Anterior cingulate cortex (tissue), 58 donors: ENCODE measurements around the gene DIAPH2.

Source experiments
- DNase-seq, 58 donors: peaks; one replicate each; lab custom pipeline; 2025; lab: John Stamatoyannopoulos, UW

The DIAPH2 gene

DNA sequence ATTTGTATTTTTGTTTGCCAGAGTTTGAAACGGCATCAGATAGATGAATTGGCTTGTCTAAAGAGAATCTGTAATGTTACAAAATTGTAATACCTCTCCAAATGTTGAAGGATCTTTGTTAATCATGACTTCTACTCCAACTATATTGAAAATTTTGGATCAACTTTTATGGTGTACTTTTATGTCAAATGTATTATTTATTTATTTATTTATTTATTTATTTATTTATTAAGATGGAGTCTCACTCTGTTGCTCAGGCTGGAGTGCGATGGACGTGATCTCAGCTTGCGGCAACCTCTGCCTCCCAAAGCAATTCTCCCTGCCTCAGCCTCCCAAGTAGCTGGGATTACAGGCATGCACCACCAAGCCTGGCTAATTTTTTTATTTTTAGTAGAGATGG is 235.0 kb downstream of the DIAPH2 start:
- no peak for DNase-seq

DNA sequence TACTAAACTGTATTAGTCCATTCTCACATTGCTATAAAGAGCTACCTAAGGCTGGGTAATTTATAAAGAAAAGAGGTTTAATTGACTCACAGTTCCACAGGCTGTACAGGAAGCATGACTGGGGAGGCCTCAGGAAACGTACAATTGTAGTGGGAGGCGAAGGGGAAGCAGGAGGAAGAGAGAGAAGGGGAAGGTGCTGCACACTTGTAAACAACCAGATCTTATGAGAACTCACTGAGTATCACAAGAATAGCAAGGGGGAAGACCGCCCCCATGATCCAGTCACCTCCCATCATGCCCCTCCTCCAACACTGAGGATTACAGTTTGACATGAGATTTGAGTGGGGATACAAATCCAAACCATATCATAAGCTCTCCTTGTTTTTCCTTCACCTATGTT is 239.9 kb downstream of the DIAPH2 start:
- DNase-seq = no peak

DNA sequence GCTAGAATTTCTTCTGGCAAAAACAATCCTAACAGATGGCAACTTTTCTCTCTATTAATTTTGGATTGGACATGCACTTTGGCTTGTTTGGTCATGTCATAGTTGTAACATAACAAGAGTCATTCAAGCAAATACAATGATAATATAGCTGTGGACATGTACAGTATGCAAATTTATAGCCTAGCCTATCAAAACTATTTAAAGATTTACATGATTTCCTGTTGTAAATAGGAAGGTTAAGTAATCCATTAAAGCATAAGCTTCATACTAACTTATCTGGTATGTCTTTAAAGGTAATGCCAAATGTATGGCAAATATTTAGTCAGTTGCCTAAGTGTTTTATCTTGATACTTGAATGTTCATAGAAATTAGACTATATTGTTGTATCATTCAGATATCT is 244.4 kb downstream of the DIAPH2 start:
- no peak for DNase-seq

DNA sequence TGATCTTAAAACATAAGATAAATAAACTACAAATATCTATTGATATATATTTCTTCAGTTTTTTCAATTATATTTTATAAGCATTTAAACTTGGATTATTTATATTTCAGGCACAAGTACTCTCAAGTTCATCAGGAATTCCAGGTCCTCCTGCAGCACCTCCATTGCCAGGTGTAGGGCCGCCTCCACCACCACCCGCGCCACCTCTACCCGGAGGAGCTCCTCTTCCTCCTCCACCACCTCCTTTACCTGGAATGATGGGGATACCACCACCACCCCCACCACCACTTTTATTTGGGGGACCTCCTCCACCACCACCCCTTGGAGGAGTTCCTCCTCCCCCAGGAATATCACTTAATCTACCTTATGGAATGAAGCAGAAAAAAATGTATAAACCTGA is 273.1 kb downstream of the DIAPH2 start:
- DNase-seq = no peak

GRCh38 chrX:96971812-96972211 is 287.2 kb downstream of the DIAPH2 start:
- no peak for DNase-seq

DNA sequence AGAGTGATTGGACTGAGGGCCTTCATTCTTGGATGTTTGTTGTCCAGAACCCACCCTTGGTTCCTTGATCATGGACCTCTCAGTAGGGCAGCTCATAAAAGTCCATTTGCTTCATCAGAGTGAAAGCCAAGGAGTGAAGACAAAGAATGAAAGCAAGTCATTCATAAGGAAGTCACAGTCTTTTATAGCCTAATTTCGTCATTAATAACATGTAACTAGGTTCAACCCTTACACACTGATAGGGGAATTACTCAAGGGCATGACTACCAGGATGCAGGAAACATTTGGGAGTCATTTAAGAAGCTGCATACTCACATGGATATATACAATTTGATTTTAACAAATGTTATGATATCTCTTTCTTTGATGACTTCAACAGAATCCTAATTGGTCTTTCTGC is 294.3 kb downstream of the DIAPH2 start:
- DNase-seq = no peak

DNA sequence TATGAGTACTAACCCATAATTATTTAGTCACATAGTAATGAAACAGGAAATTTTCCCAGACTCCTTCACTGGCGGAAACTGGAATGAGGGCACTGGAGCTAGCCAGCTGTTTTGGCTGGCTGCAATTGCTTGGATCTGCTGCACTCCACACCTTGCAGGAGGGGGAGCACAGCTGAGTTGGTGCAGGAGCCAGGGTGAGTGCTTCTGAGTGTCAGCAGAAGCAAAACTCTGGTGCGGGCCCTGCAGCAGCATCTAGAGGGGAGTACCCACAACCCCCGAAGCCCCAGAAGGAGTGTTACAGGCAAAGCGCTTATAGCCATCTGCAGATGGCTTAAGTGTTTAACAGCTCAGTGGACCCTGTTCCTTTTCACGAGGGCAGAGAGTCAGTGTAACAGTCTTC is 295.1 kb downstream of the DIAPH2 start:
- DNase-seq = no peak

GRCh38 chrX:96982161-96982560 is 297.5 kb downstream of the DIAPH2 start:
- no peak for DNase-seq

GRCh38 chrX:96984538-96984937 is 299.9 kb downstream of the DIAPH2 start:
- DNase-seq = no peak

- DNase-seq = no peak
Measured at GRCh38 chrX:96985046-96985445, 300.4 kb downstream of the DIAPH2 start.

DNA sequence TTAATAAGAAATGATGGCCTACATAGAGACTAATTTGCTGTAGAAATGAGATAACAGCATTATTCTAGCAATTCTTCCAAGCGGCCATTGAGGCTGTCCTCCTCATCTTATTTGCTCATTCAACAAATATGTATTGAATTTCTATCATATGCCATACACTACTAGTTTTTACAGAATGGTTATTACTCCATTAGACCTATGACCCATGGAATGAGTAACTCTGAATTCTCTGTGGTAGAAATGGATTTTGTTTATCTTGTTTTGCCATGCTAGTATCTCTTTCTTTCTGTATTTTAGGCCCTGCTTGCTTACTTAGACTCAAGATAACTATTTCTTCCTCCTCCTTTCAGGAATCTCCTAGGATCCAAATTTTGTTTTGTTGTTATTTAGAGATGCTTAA is 302.6 kb downstream of the DIAPH2 start:
- DNase-seq = no peak

DNA sequence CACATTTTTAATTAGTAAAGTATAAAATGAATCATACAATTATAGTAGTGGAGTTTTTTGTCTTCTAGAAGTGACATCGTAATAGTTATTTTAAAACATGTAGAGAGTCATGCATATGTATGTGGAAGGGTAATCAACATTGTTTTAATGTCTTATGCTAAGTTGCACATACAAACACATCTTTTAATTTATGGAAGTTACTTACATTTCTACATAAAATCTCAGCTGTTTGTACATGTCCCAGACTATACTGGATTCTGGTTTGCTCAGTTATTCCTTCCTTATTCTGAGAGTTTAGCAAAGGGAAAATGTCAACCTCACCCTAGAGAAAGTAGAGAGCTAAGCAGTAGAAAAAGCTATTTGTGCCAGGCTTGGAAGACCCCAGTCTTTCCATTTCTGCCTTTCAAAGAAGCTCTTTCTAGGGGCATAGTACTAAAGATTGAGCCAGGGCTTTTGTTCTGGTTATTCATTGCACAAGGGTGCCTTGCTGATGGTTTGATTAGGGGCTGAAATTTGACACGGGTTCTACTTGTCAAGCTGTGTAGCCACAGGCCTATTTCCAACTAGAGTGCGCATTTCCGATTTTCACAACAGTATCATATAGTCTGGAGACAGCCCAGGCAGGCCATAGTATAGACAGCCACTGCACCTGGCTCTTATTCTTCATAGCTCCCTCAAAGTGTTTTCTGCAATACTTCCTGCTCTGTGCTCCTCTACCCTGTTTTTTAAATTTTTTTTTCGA is 305.4 kb downstream of the DIAPH2 start:
- DNase-seq = no peak

GRCh38 chrX:96994093-96994492 is 309.5 kb downstream of the DIAPH2 start:
- no peak for DNase-seq

GRCh38 chrX:96997196-96997595 is 312.6 kb downstream of the DIAPH2 start:
- DNase-seq = no peak

- no peak for DNase-seq
Measured at GRCh38 chrX:97000682-97001368, 316.2 kb downstream of the DIAPH2 start.

GRCh38 chrX:97006167-97006566 is 321.5 kb downstream of the DIAPH2 start:
- DNase-seq = no peak

GRCh38 chrX:97009391-97009790 is 324.7 kb downstream of the DIAPH2 start:
- DNase-seq = no peak

GRCh38 chrX:97011540-97011939 is 326.9 kb downstream of the DIAPH2 start:
- no peak for DNase-seq

GRCh38 chrX:97016106-97016505 is 331.5 kb downstream of the DIAPH2 start:
- no peak for DNase-seq

- DNase-seq = no peak
Measured at GRCh38 chrX:97021680-97022079, 337.0 kb downstream of the DIAPH2 start.

- DNase-seq = no peak
Measured at GRCh38 chrX:97026406-97026805, 341.8 kb downstream of the DIAPH2 start.

GRCh38 chrX:97027384-97027922 is 342.8 kb downstream of the DIAPH2 start:
- DNase-seq = no peak
